GM21576 (cell line): ENCODE measurements around the gene CORIN.
"Not testable (repeated sequence)": the region's sequence is repeated elsewhere in the genome, so short reads cannot be mapped to it uniquely, and the experiment has no call there.

Source experiments
- ATAC-seq: cut with Tn5 transposase; IDR thresholded peaks from one replicate; pipeline ENCODE4 v1.9.1; 2021; ENCODE audit warnings: mild to moderate bottlenecking, moderate library complexity; ENCODE audit not compliant: unreplicated experiment

The CORIN gene

GRCh38 chr4:47577779-47578553 lies 259.9 kb downstream of the CORIN start:
- no peak for ATAC-seq

- ATAC-seq, result no peak
Observed at GRCh38 chr4:47572981-47573380, 264.9 kb downstream of the CORIN start.

GRCh38 chr4:47570816-47571215 lies 267.1 kb downstream of the CORIN start:
- ATAC-seq, result no peak

- no peak for ATAC-seq
Observed at GRCh38 chr4:47567511-47567910, 270.4 kb downstream of the CORIN start.

- ATAC-seq, result no peak
Observed at GRCh38 chr4:47566969-47567368, 270.9 kb downstream of the CORIN start.

GRCh38 chr4:47566566-47566965 lies 271.3 kb downstream of the CORIN start:
- no peak for ATAC-seq

GRCh38 chr4:47562297-47562696 lies 275.6 kb downstream of the CORIN start:
- no peak for ATAC-seq

- ATAC-seq, result no peak
Observed at GRCh38 chr4:47561331-47561730, 276.5 kb downstream of the CORIN start.

- no peak for ATAC-seq
Observed at GRCh38 chr4:47560682-47561081, 277.2 kb downstream of the CORIN start.

GRCh38 chr4:47557255-47557654 lies 280.6 kb downstream of the CORIN start:
- no peak for ATAC-seq

- not testable (repeated sequence) for ATAC-seq
Observed at GRCh38 chr4:47555920-47556319, 281.9 kb downstream of the CORIN start.

- no peak for ATAC-seq
Observed at GRCh38 chr4:47553329-47554125, 284.3 kb downstream of the CORIN start.

GRCh38 chr4:47551682-47552081 lies 286.2 kb downstream of the CORIN start:
- ATAC-seq, result no peak

- no peak for ATAC-seq
Observed at GRCh38 chr4:47550899-47551548, 286.8 kb downstream of the CORIN start.

- ATAC-seq, result not testable (repeated sequence)
Observed at GRCh38 chr4:47550357-47550756, 287.5 kb downstream of the CORIN start.
